ENCODE results near the gene PALLD.

Gene PALLD

DNA sequence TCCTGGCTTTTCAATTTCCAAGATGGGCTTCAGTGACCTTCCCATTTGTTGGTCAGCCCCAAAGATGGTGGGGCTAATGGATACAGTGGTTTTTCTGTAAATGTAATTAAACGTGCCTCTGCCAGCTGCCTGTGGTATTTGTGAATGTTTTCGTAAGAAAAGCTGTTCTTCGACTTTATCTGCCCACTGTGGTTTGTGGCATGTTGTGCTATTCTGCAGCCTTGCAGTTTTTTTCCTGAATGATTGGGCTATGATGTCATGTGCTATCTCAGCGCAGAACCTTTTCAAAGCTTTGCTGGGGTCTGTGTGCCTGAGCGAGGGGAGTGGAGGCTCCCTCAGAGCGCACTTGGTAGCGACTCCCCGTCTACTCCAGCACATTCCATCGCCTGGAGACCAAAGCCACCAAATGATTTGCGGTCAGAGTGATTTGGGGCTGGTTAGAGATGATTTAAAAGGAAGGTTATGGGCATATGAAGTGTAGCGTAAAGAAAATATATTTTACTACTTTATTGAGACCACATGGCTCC, 137.5 kb downstream of the PALLD start:
- TF ChIP-seq GATA2 (IDR thresholded peaks at IDR 0.05; ENCODE audit: low read depth, low read length): no peak
- no peak for TF ChIP-seq GATA3 (IDR thresholded peaks at IDR 0.05; ENCODE audit: low read depth, low read length)

DNA sequence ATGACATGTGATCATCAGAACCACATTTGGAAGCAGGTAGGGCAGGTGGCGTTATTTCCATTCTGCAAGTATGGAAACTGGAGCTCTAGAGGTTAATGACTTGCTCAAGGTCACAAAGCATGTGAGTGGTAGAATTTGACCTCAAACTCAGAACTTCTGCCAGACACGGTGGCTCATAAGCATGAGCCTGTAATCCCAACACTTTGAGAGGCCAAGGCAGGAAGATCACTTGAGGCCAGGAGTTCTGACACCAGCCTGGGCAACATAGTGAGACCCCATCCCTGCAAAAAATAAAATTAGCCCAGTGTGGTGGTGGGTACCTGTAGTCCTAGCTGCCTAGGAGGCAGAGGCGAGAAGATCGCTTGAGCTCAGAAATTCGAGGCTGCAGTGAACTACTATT, 139.2 kb downstream of the PALLD start:
- TF ChIP-seq GATA3 (IDR thresholded peaks at IDR 0.05; ENCODE audit: low read depth, low read length): no peak
- no peak for TF ChIP-seq GATA2 (IDR thresholded peaks at IDR 0.05; ENCODE audit: low read depth, low read length)

DNA sequence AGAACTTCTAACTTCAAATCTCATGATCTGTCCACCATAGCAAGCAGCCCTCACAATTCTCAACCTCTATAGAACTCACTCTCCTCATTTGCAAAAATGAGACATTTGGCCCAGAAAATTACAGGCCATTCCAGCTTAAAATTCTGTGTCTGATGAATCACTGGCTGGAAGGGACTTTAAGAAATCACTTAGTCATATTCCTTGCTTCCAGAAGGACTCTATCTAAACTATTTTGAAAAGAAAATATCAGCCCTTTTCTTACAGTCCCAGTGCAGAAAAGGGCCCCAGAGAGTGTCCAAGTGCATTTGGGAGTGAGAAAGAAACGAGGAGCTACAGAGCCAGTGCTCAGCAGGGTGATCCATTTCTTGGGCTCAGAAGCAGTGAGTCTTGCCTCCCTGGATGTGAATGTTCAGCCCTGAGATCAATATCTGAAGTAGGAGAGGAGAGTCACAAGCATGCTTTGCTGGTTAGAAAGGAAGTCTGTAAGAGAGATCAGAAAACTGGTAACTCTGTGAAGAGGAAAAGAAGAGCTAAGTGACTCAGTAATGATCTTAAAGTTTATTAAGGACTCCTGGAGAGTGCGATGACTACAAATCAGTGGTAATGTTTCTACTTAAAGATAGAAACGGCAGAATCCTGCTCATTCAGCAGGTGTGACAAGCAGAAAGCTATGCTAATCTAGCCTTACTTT, 139.8 kb downstream of the PALLD start:
- TF ChIP-seq GATA3 (IDR thresholded peaks at IDR 0.05; ENCODE audit: low read depth, low read length) (no peak), GATA2 (IDR thresholded peaks at IDR 0.05; ENCODE audit: low read depth, low read length) (no peak)

DNA sequence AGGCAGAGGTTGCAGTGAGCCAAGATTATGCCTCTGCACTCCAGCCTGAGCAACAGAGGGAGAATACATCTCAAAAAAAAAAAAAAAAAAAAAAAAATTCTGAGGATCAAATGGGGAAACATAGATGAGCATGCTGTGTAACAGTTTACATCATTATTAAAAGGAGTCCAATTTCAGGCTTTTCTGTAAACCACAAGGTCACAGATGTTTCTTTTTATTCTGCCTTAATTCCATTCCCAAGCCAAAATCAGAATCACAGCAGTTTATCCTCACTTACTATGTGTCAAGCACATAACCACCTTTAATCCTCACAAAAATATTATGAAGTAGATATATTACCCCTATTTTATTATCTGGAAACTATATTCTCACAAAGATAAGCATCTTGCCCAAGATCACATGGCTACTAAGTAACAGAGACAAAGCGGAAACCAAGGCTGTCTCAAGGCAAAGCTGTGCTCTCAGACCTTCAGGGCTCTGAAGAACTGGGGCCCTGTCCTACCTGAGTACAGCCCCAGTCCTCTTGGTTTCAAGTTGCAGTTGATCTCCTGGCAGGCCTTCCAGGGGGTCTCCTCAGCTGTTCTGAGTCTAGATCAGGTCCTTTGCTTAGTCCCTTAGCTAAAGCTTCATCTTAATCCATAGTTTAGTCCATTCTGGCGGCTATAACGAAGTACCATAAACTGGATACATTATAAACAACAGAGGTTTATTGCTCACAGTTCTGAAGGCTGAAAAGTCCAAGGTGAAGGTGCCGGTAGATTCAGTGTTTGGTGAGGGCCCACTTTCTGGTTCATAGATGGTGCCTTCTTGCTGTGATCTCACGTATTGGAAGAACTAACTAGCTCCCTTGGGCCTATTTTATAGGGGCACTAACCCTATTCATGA, 141.3 kb downstream of the PALLD start:
- TF ChIP-seq GATA2 (IDR thresholded peaks at IDR 0.05; ENCODE audit: low read depth, low read length): no peak
- no peak for TF ChIP-seq GATA3 (IDR thresholded peaks at IDR 0.05; ENCODE audit: low read depth, low read length)

DNA sequence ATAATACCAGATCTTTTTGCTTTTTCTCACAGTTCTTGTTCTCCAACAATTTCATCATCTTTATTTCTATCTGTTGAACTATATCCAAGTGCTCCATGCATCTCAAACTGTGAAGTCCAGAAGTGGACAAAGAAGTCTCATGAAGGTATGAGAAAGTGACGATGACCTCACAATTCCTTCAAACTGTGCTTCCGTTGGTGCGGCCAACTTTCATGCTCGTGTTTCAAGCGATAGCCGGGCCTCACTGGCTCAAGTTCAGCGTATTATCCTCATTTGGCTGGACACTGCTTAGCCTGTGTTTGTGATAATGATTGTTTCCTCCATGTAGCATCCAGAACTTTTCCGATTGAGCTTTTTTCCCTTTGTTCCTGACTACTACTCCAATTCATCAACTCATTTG, 143.1 kb downstream of the PALLD start:
- no peak for TF ChIP-seq GATA3 (IDR thresholded peaks at IDR 0.05; ENCODE audit: low read depth, low read length)

DNA sequence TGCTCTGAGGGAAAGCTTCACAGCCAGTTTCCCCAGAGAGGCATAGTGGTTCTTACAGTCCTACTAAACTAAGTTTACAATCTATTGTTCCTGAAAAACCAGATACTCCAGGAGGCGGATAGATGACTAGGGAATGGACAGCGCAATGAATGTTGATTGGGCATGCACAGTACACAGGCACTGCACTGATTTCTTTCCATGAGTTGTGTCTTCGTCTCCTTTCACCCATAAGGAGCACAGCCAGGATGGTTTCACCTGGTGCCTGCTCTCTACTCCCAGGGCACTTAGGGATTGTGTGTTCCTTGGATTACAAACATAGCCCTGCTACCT, 144.9 kb downstream of the PALLD start:
- TF ChIP-seq GATA3 (IDR thresholded peaks at IDR 0.05; ENCODE audit: low read depth, low read length) (no peak), GATA2 (IDR thresholded peaks at IDR 0.05; ENCODE audit: low read depth, low read length) (no peak)

DNA sequence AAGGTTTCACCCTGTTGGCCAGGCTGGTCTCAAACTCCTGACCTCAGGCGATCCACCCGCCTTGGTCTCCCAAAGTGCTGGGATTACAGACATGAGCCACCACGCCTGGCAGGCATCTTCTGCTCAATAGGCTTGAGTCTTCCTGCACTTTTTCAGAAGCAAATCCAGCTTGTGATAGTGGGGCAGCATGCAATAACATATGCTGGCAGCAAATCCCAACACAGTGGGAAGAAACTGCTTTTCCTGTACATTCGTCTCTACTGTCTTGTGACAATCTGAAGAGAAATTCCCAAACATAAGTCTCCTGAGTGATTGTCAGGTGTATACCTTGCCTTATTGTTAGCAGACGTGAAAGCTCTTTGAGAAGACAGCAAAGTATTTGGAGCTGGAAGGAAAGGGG, 145.7 kb downstream of the PALLD start:
- TF ChIP-seq GATA3 (IDR thresholded peaks at IDR 0.05; ENCODE audit: low read depth, low read length) (no peak), GATA2 (IDR thresholded peaks at IDR 0.05; ENCODE audit: low read depth, low read length) (no peak)

DNA sequence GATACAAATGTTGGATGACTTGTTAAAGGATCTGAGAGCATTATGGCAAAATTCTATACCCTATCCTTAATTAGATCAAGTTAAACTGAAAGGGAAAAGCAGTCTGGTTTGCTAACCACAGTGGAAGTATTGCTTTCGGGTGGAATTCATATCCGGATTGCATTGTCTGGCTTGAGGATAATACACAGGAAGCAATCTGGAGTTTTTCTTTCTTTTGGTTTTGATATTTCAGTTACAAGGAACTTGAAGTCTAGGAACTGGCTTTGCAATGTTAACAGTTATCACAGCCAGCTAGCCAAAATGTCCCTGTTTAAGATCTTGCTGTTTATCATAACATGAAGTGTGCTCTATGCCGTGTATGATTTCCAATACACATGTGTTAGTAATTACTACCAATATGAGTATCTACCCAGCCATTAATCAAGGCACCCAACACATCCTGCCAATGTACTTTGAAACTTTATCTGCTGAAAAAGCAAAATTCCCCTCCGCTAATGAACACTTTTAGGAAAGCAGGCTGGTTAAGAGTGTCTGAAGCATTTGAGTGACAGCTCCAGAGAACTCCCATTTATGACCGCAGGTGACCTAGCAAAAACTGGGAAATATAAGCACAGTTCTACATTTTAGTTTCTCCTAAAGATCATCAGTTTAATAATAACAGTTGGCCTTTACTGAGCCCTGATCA, 146.4 kb downstream of the PALLD start:
- TF ChIP-seq GATA3 (IDR thresholded peaks at IDR 0.05; ENCODE audit: low read depth, low read length) (no peak), GATA2 (IDR thresholded peaks at IDR 0.05; ENCODE audit: low read depth, low read length) (no peak)

DNA sequence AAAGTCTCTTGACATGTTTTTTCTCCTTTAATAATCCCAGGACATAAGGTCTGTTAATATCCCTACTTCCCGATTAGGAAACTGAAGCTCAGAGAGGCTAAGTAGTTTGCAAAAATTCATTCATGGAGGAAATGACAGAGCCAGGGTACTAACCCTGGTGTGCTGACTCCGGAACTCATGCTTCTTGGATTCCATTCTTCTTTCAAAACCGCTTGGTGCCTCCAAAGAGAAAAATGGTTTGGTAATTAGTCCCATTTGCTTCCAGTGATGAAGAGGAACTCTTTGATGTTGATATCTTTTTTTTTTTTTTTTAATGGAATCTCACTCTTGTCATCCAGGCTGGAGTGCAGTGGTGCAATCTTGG, 146.9 kb downstream of the PALLD start:
- TF ChIP-seq GATA2 (IDR thresholded peaks at IDR 0.05; ENCODE audit: low read depth, low read length): no peak
- TF ChIP-seq GATA3 (IDR thresholded peaks at IDR 0.05; ENCODE audit: low read depth, low read length): no peak

DNA sequence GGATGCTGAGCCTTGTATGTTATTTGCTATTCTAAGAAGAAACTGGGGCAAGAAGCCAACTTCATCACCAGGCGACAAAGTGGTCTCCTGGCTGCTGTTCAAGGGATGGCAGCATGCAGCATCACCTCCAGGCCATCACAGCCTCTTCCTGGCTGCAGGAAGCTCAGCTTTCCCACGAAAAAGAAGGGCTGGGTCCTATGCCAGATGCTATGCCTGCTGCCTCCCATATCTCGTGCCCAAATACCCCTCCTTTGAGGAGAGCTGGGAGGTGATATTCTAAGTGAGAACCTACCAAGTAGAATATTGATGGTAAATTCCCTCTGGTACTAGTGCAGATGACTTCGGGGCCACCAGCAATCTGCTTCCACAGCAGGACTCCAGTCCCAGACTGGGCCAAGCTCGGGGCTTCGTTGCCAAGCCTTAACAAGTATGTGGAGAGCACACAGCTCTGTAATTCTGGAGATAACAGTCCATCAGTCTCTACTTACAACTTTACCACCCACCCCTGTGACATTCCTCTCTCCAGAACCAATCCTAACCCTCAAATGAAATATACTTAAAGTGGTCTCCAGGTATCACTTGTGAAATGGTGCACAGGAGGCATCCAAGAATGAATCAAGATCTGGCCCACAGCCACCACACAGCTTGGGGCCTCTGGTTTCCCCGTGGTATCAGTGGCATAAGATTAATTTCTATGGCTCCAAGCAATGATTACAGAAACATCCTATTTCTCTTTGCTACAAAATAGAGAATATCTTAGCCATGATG, 149.3 kb downstream of the PALLD start:
- TF ChIP-seq GATA3 (IDR thresholded peaks at IDR 0.05; ENCODE audit: low read depth, low read length) (no peak), GATA2 (IDR thresholded peaks at IDR 0.05; ENCODE audit: low read depth, low read length) (peak; percentile 18)

DNA sequence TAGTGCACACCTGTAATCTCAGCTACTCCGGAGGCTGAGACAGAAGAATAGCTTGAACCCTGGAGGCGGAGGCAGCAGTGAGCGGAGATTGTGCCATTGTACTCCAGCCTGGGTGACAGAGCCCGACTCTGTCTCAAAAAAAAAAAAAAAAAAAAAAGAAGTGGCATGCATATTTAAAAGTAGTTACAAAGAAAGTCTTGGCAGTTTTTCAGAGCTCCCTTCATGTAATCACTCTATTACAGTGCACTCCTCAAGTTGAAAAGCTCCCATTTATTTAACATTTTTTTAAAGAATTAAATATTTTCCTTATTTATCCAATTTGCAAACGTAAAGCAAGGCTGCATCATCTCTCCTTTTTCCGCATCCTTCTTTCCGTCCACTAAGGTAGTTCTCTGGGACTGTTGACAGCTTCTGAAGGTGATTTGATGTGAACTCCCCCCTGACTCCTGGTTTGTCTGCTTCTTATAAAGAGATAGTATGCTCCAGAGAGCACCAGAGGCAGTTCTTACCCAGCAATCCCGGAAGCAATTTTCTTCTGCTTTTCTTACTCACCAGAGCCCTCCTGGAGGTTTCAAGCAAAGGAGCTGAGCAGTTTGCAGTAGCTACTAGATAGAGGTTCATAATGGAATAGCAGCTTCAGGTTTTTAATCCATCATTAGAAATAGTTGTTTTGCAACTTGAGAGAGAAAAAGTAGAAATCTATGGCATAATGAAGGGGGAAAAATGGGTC, 151.0 kb downstream of the PALLD start:
- no peak for TF ChIP-seq GATA2 (IDR thresholded peaks at IDR 0.05; ENCODE audit: low read depth, low read length)
- no peak for TF ChIP-seq GATA3 (IDR thresholded peaks at IDR 0.05; ENCODE audit: low read depth, low read length)

DNA sequence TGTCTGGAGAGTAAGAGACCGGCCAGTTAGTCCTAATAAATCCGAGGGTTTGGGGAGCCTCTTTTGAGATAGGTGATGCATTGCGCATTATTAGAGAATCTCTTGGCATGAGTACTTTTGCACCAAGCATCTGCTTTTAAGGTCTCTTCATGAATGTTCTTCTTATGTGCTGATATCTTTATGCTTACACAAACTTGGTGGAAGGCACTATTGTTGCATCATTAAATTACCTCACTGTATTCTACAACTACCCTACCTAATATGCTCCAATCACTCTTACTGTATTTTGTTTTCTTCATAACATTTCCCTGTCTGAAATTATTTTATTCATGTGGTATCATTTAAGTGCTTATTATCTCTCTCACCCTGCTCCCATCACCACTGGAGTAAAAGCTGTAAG, 151.6 kb downstream of the PALLD start:
- TF ChIP-seq GATA3 (IDR thresholded peaks at IDR 0.05; ENCODE audit: low read depth, low read length) (no peak), GATA2 (IDR thresholded peaks at IDR 0.05; ENCODE audit: low read depth, low read length) (no peak)

DNA sequence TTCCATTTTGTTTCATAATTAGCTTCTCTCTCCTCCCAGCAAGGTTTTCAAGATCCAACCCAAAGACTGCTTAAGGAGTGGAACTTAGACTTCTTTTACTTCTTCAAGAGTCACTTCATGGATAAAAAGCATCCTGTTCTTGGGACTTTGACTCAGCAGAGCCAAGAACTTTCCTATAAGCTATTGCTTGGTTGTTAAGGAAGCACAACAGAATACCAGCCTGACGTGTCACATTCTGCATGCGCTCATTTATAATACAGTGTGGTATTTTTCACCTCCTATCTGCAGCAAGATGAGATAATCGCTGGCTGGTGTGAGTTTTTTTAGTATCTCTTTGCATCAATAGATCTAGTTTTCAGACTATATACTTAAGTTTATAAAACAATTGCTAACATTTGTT, 152.1 kb downstream of the PALLD start:
- TF ChIP-seq GATA3 (IDR thresholded peaks at IDR 0.05; ENCODE audit: low read depth, low read length) (no peak), GATA2 (IDR thresholded peaks at IDR 0.05; ENCODE audit: low read depth, low read length) (no peak)
